Measurements from ENCODE around the gene GH1.

The GH1 gene

GRCh38 chr17:63944736-63945499 lies 26.3 kb upstream of the GH1 start:
- DNase-seq = no peak

GRCh38 chr17:63943745-63944144 lies 25.1 kb upstream of the GH1 start:
- DNase-seq = no peak

GRCh38 chr17:63942309-63942985 lies 23.8 kb upstream of the GH1 start:
- no peak for DNase-seq

GRCh38 chr17:63941751-63942150 lies 23.1 kb upstream of the GH1 start:
- no peak for DNase-seq

GRCh38 chr17:63941162-63941561 lies 22.5 kb upstream of the GH1 start:
- DNase-seq = no peak

- no peak for DNase-seq
Observed at GRCh38 chr17:63940584-63940983, 21.9 kb upstream of the GH1 start.

- no peak for DNase-seq
Observed at GRCh38 chr17:63939884-63940283, 21.2 kb upstream of the GH1 start.

- no peak for DNase-seq
Observed at GRCh38 chr17:63939401-63939800, 20.8 kb upstream of the GH1 start.

GRCh38 chr17:63937920-63938319 lies 19.3 kb upstream of the GH1 start:
- no peak for DNase-seq

- no peak for DNase-seq
Observed at GRCh38 chr17:63937319-63937718, 18.7 kb upstream of the GH1 start.

GRCh38 chr17:63934183-63935112 lies 15.8 kb upstream of the GH1 start:
- no peak for DNase-seq

GRCh38 chr17:63933598-63933997 lies 15.0 kb upstream of the GH1 start:
- no peak for DNase-seq

GRCh38 chr17:63932721-63933120 lies 14.1 kb upstream of the GH1 start:
- DNase-seq = no peak

GRCh38 chr17:63931981-63932561 lies 13.4 kb upstream of the GH1 start, which contains the start of gene CD79B:
CD79B (minus strand) TSS chr17:63932331; CDS start chr17:63932261, 70 bp downstream.
- DNase-seq = no peak

- no peak for DNase-seq
Observed at GRCh38 chr17:63930951-63931575, 12.4 kb upstream of the GH1 start.

GRCh38 chr17:63929860-63930766 lies 11.5 kb upstream of the GH1 start:
- no peak for DNase-seq

- DNase-seq = no peak
Observed at GRCh38 chr17:63928966-63929695, 10.5 kb upstream of the GH1 start.

- DNase-seq = no peak
Observed at GRCh38 chr17:63928172-63928666, 9.6 kb upstream of the GH1 start.

GRCh38 chr17:63927464-63928171 lies 9.0 kb upstream of the GH1 start:
- DNase-seq = no peak

- DNase-seq = no peak
Observed at GRCh38 chr17:63926164-63926563, 7.5 kb upstream of the GH1 start.

All from eye (tissue), 1 donor.